Trophoblast cell (in vitro differentiated cells and primary cell): ENCODE measurements around the gene TMEM150A.

Experiments used
- DNase-seq, 2 donors: peaks; one replicate each; pipeline ENCODE4 v3.0.0-alpha.2; 2016
- H2AFZ ChIP-seq: 2 replicates; pipeline ENCODE4 v1.6.1; 2013; ENCODE audit warnings: low read length, moderate library complexity, mild to moderate bottlenecking; ENCODE audit not compliant: insufficient read depth, poor library complexity
- H2AK5ac ChIP-seq: 2 replicates; pipeline ENCODE4 v1.6.1; 2013; ENCODE audit warnings: mild to moderate bottlenecking, low read length
- H2BK120ac ChIP-seq: 2 replicates; pipeline ENCODE4 v1.6.1; 2013; ENCODE audit warnings: low read length, mild to moderate bottlenecking, moderate library complexity; ENCODE audit not compliant: insufficient read depth, poor library complexity
- H2BK12ac ChIP-seq: 2 replicates; pipeline ENCODE4 v1.6.1; 2013; ENCODE audit warnings: mild to moderate bottlenecking, low read length, moderate library complexity
- H2BK5ac ChIP-seq: 2 replicates; pipeline ENCODE4 v1.6.1; 2013; ENCODE audit warnings: low read length, low read depth, moderate library complexity, mild to moderate bottlenecking; ENCODE audit not compliant: poor library complexity
- H3K14ac ChIP-seq: 2 replicates; pipeline ENCODE4 v1.6.1; 2013; ENCODE audit warnings: mild to moderate bottlenecking, low read length
- H3K18ac ChIP-seq: 2 replicates; pipeline ENCODE4 v1.6.1; 2013; ENCODE audit warnings: mild to moderate bottlenecking, low read length
- H3K23ac ChIP-seq: 2 replicates; pipeline ENCODE4 v1.6.1; 2013; ENCODE audit warnings: low read length
- H3K27ac ChIP-seq: 2 replicates; pipeline ENCODE4 v1.5.1; 2013; ENCODE audit warnings: low read depth, mild to moderate bottlenecking, inconsistent platforms, low read length, moderate library complexity
- H3K27me3 ChIP-seq: 2 replicates; pipeline ENCODE4 v1.6.1; 2013; ENCODE audit warnings: inconsistent platforms, mild to moderate bottlenecking, low read length, moderate library complexity; ENCODE audit not compliant: insufficient read depth
- H3K36me3 ChIP-seq, 2 experiments: 1 replicate in 1 of 2; 2 replicates in 1 of 2; pipeline ENCODE4 v1.6.1; 2013; ENCODE audit warnings: low read length in 2 of 2, mild to moderate bottlenecking in 2 of 2, moderate library complexity in 1 of 2; ENCODE audit not compliant: insufficient read depth in 2 of 2, control insufficient read depth in 1 of 2
- H3K4ac ChIP-seq: 2 replicates; pipeline ENCODE4 v1.6.1; 2013; ENCODE audit warnings: low read depth, mild to moderate bottlenecking, low read length, moderate library complexity
- H3K4me1 ChIP-seq, 2 experiments: 1 replicate in 1 of 2; 2 replicates in 1 of 2; pipeline ENCODE4 v1.6.1; 2013; ENCODE audit warnings: low read length in 2 of 2, mild to moderate bottlenecking in 2 of 2, moderate library complexity in 1 of 2; ENCODE audit not compliant: insufficient read depth in 2 of 2, control insufficient read depth in 1 of 2
- H3K4me2 ChIP-seq: 2 replicates; pipeline ENCODE4 v1.6.1; 2013; ENCODE audit warnings: inconsistent platforms, mild to moderate bottlenecking, low read length, moderate library complexity
- H3K4me3 ChIP-seq: 2 replicates; pipeline ENCODE4 v1.5.1; 2013; ENCODE audit warnings: mild to moderate bottlenecking, low read depth, low read length, inconsistent platforms
- H3K79me1 ChIP-seq: one replicate; pipeline ENCODE4 v1.6.1; 2013; ENCODE audit warnings: low read length
- H3K79me2 ChIP-seq: 2 replicates; pipeline ENCODE4 v1.6.1; 2013; ENCODE audit warnings: low read length, mild to moderate bottlenecking; ENCODE audit not compliant: control insufficient read depth, insufficient read depth, poor library complexity
- H3K9ac ChIP-seq: 2 replicates; pipeline ENCODE4 v1.6.1; 2013; ENCODE audit warnings: mild to moderate bottlenecking, low read length
- H3K9me3 ChIP-seq: 2 replicates; pipeline ENCODE4 v1.6.1; 2013; ENCODE audit warnings: low read depth, mild to moderate bottlenecking, control low read depth, inconsistent platforms, low read length; ENCODE audit not compliant: insufficient read depth
- H4K12ac ChIP-seq: 2 replicates; pipeline ENCODE4 v1.6.1; 2013; ENCODE audit warnings: low read depth, mild to moderate bottlenecking, low read length, moderate library complexity
- H4K8ac ChIP-seq: 2 replicates; pipeline ENCODE4 v1.6.1; 2013; ENCODE audit warnings: low read depth, mild to moderate bottlenecking, low read length, moderate library complexity
- H4K91ac ChIP-seq: one replicate; pipeline ENCODE4 v1.6.1; 2013; ENCODE audit warnings: low read depth, mild to moderate bottlenecking, low read length, moderate library complexity
- WGBS: extraction: QIAGEN DNeasy Blood & Tissue Kit; methylation state at CpG from one replicate; pipeline ENCODE4 v1.1.7; 2013; ENCODE audit warnings: missing lambda C conversion rate; ENCODE audit not compliant: insufficient read length, insufficient coverage; ENCODE audit errors: extremely low coverage; 5-methylcytosine and 5-hydroxymethylcytosine counted together

Gene TMEM150A

GRCh38 chr2:85644909-85645308 lies 42.4 kb upstream of the TMEM150A start:
- no peak overlapping the region for H3K4me2 ChIP-seq
- no peak overlapping the region for H2BK12ac ChIP-seq
- no peak overlapping the region for H3K9ac ChIP-seq
- H3K18ac ChIP-seq, result no peak overlapping the region
- WGBS, result no CpG with 5 or more reads among the region's 8 CpGs
- H2AK5ac ChIP-seq, result no peak overlapping the region
- no peaks in the 10 kb centered on the region for H3K9me3 ChIP-seq
- no peak overlapping the region for H4K12ac ChIP-seq
- H3K4ac ChIP-seq, result no peak overlapping the region
- peaks cover 41 to 71% of the 10 kb centered on the region in 2 experiments for H3K36me3 ChIP-seq
- no peak overlapping the region for H3K23ac ChIP-seq
- H3K27ac ChIP-seq, result no peak overlapping the region
- no peaks in the 10 kb centered on the region for H3K27me3 ChIP-seq
- no peak overlapping the region for H2AFZ ChIP-seq
- no peak overlapping the region for H2BK120ac ChIP-seq
- H3K79me1 ChIP-seq, result no peaks in the 10 kb centered on the region
- no peaks in the 10 kb centered on the region for H3K4me1 ChIP-seq
- no peak overlapping the region for H3K4me3 ChIP-seq
- no peak overlapping the region for H2BK5ac ChIP-seq
- no peak overlapping the region for H4K91ac ChIP-seq
- no peak for DNase-seq
- H3K14ac ChIP-seq, result no peak overlapping the region
- H3K79me2 ChIP-seq, result no peaks in the 10 kb centered on the region
- H4K8ac ChIP-seq, result no peak overlapping the region

- Histone ChIP-seq H3K18ac (no peak overlapping the region), H4K91ac (no peak overlapping the region), H3K27ac (no peak overlapping the region), H3K79me1 (no peaks in the 10 kb centered on the region), H2AFZ (no peak overlapping the region), H3K27me3 (no peaks in the 10 kb centered on the region), H3K23ac (no peak overlapping the region), H3K36me3 (peaks cover 47 to 73% of the 10 kb centered on the region in 2 experiments), H3K14ac (no peak overlapping the region), H3K4me2 (no peak overlapping the region), H4K8ac (no peak overlapping the region), H3K4me1 (no peaks in the 10 kb centered on the region), H2BK5ac (no peak overlapping the region), H2AK5ac (no peak overlapping the region), H3K9ac (no peak overlapping the region), H2BK120ac (no peak overlapping the region), H4K12ac (no peak overlapping the region), H2BK12ac (no peak overlapping the region), H3K79me2 (no peaks in the 10 kb centered on the region), H3K4me3 (no peak overlapping the region), H3K9me3 (no peaks in the 10 kb centered on the region), H3K4ac (no peak overlapping the region)
- no peak for DNase-seq
- WGBS, result no CpG with 5 or more reads among the region's 3 CpGs
These were observed 40.2 kb upstream of the TMEM150A start for GRCh38 chr2:85642725-85643124.

- Histone ChIP-seq H3K18ac (no peak overlapping the region), H3K36me3 (peaks cover 65 to 72% of the 10 kb centered on the region in 2 experiments), H2AK5ac (no peak overlapping the region), H3K4me2 (no peak overlapping the region), H3K27me3 (no peaks in the 10 kb centered on the region), H2BK12ac (no peak overlapping the region), H3K4me1 (no peaks in the 10 kb centered on the region), H3K79me1 (no peaks in the 10 kb centered on the region), H4K8ac (no peak overlapping the region), H3K4me3 (no peak overlapping the region), H3K9me3 (no peaks in the 10 kb centered on the region), H2BK5ac (no peak overlapping the region), H2BK120ac (no peak overlapping the region), H4K91ac (no peak overlapping the region), H3K14ac (no peak overlapping the region), H2AFZ (no peak overlapping the region), H3K9ac (no peak overlapping the region), H3K27ac (no peak overlapping the region), H4K12ac (no peak overlapping the region), H3K79me2 (no peaks in the 10 kb centered on the region), H3K23ac (no peak overlapping the region), H3K4ac (no peak overlapping the region)
- no peak for DNase-seq
- no CpG with 5 or more reads among the region's 4 CpGs for WGBS
These were observed 33.1 kb upstream of the TMEM150A start for GRCh38 chr2:85635636-85636035.

DNA sequence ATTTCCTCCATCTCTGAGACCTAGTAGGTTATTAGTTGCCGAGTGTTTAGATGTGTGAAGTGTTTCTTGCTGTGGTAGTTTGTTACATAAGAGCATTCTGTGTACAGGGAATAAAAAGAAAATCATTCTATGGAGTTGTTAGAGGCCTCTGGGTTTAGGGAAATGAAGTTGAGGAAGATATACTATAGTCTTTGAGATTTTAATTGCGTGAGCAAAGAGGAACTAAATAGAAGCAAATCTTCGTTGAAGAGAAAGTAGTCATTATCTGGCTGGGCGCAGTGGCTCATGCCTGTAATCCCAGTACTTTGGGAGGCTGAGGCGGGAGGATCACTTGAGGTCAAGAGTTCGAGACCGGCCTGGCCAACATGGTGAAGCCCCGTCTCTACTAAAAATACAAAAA lies 32.5 kb upstream of the TMEM150A start:
- WGBS, result no CpG with 5 or more reads among the region's 8 CpGs
- Histone ChIP-seq H2AFZ (no peak overlapping the region), H3K27ac (no peak overlapping the region), H4K12ac (no peak overlapping the region), H3K27me3 (no peaks in the 10 kb centered on the region), H2BK12ac (no peak overlapping the region), H3K23ac (no peak overlapping the region), H2AK5ac (no peak overlapping the region), H3K4me1 (no peaks in the 10 kb centered on the region), H3K79me2 (no peaks in the 10 kb centered on the region), H4K8ac (no peak overlapping the region), H3K9ac (no peak overlapping the region), H3K79me1 (no peaks in the 10 kb centered on the region), H3K36me3 (peaks cover 63 to 74% of the 10 kb centered on the region in 2 experiments), H2BK5ac (no peak overlapping the region), H4K91ac (no peak overlapping the region), H3K4me3 (no peak overlapping the region), H3K14ac (no peak overlapping the region), H2BK120ac (no peak overlapping the region), H3K4ac (no peak overlapping the region), H3K18ac (no peak overlapping the region), H3K4me2 (no peak overlapping the region), H3K9me3 (no peaks in the 10 kb centered on the region)
- no peak for DNase-seq
